IPS-20b (cell line): ENCODE data around the gene PRUNE2.

Source experiments
- H3K27ac ChIP-seq: one replicate; pipeline ENCODE4 v1.5.1; 2013; ENCODE audit warnings: low read length
- H3K27me3 ChIP-seq: 2 replicates; pipeline ENCODE4 v1.6.1; 2013; ENCODE audit warnings: mild to moderate bottlenecking, low read length, inconsistent platforms; ENCODE audit not compliant: insufficient read depth
- H3K36me3 ChIP-seq: 2 replicates; pipeline ENCODE4 v1.6.1; 2013; ENCODE audit warnings: low read depth, mild to moderate bottlenecking, inconsistent platforms, low read length, moderate library complexity; ENCODE audit not compliant: insufficient read depth
- H3K4me1 ChIP-seq: 2 replicates; pipeline ENCODE4 v1.6.1; 2013; ENCODE audit warnings: mild to moderate bottlenecking, control low read depth, inconsistent platforms, low read length, moderate library complexity; ENCODE audit not compliant: insufficient read depth
- H3K4me3 ChIP-seq: 2 replicates; pipeline ENCODE4 v1.5.1; 2013; ENCODE audit warnings: mild to moderate bottlenecking, low read length, inconsistent platforms
- H3K9ac ChIP-seq: 2 replicates; pipeline ENCODE4 v1.6.1; 2013; ENCODE audit warnings: low read depth, mild to moderate bottlenecking, inconsistent platforms, low read length, moderate library complexity
- H3K9me3 ChIP-seq: 2 replicates; pipeline ENCODE4 v1.6.1; 2013; ENCODE audit warnings: mild to moderate bottlenecking, low read depth, low read length, inconsistent platforms; ENCODE audit not compliant: insufficient read depth

Gene PRUNE2

DNA sequence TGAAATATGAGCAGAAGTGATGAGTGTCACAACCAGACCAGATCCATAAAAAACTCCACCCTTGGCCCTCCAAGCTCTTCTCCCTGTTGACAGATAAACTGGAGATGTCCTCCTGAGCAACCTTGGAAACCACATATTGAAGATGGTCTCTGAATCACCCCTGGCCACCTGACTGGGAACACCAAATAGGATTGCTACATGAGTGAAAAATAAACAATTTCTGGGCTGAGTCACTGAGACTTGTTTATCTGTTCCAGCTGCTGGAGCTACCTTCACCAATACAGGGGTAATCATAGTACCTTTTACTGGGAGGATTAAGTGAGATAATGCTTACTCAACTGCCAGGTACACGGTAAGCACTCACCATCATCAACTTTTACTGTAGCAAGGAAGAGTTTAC, 88.4 kb downstream of the PRUNE2 start:
- no peaks in the 10 kb centered on the region for H3K27me3 ChIP-seq
- H3K4me1 ChIP-seq = no peaks in the 10 kb centered on the region
- H3K4me3 ChIP-seq = no peak overlapping the region
- H3K9ac ChIP-seq = no peak overlapping the region
- no peaks in the 10 kb centered on the region for H3K9me3 ChIP-seq
- no peaks in the 10 kb centered on the region for H3K36me3 ChIP-seq
- H3K27ac ChIP-seq = no peak overlapping the region

GRCh38 chr9:76812591-76812990, 93.3 kb downstream of the PRUNE2 start:
- Histone ChIP-seq H3K4me3 (no peak overlapping the region), H3K27me3 (no peaks in the 10 kb centered on the region)

GRCh38 chr9:76810377-76810957, 95.4 kb downstream of the PRUNE2 start:
- Histone ChIP-seq H3K27ac (no peak overlapping the region), H3K36me3 (no peaks in the 10 kb centered on the region), H3K4me1 (no peaks in the 10 kb centered on the region), H3K9ac (no peak overlapping the region), H3K9me3 (no peaks in the 10 kb centered on the region), H3K27me3 (no peaks in the 10 kb centered on the region), H3K4me3 (no peak overlapping the region)

More at GRCh38 chr9:76812591-76812990, 93.3 kb downstream of the PRUNE2 start:
- Histone ChIP-seq H3K36me3 (no peaks in the 10 kb centered on the region), H3K27ac (no peak overlapping the region), H3K9ac (no peak overlapping the region), H3K4me1 (no peaks in the 10 kb centered on the region), H3K9me3 (no peaks in the 10 kb centered on the region)

GRCh38 chr9:76808636-76809035, 97.3 kb downstream of the PRUNE2 start:
- Histone ChIP-seq H3K4me1 (peaks cover 3% of the 10 kb centered on the region), H3K36me3 (no peaks in the 10 kb centered on the region), H3K27ac (no peak overlapping the region), H3K9me3 (no peaks in the 10 kb centered on the region), H3K27me3 (no peaks in the 10 kb centered on the region), H3K4me3 (no peak overlapping the region), H3K9ac (no peak overlapping the region)

DNA sequence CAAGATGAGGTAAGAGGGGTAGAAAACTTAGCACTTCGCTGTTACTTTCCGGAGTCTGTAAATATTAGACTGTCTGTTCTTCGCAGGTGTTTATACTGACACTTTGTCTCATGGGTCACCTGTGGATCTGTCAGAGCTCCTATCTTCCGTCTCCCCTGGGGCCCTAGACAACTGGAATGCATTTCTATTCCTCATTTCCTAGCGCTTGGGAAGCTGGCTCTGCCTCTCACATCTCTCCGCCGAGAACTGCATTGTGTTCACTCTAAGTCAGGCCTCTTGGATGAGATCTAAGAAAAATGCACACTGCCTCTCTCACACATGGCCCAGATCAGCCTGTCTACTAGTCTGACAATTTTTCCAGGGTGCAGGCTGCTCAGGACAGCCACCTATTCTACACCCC, 102.2 kb downstream of the PRUNE2 start:
- H3K9ac ChIP-seq = no peak overlapping the region
- H3K27ac ChIP-seq = no peak overlapping the region
- no peak overlapping the region for H3K4me3 ChIP-seq
- peaks cover 13% of the 10 kb centered on the region for H3K4me1 ChIP-seq
- H3K9me3 ChIP-seq = no peaks in the 10 kb centered on the region
- no peaks in the 10 kb centered on the region for H3K27me3 ChIP-seq
- H3K36me3 ChIP-seq = no peaks in the 10 kb centered on the region

GRCh38 chr9:76803083-76803482, 102.8 kb downstream of the PRUNE2 start:
- H3K27me3 ChIP-seq = no peaks in the 10 kb centered on the region
- no peaks in the 10 kb centered on the region for H3K36me3 ChIP-seq
- H3K27ac ChIP-seq = no peak overlapping the region
- no peak overlapping the region for H3K9ac ChIP-seq
- H3K4me3 ChIP-seq = no peak overlapping the region
- H3K9me3 ChIP-seq = no peaks in the 10 kb centered on the region
- H3K4me1 ChIP-seq = peaks cover 13% of the 10 kb centered on the region

DNA sequence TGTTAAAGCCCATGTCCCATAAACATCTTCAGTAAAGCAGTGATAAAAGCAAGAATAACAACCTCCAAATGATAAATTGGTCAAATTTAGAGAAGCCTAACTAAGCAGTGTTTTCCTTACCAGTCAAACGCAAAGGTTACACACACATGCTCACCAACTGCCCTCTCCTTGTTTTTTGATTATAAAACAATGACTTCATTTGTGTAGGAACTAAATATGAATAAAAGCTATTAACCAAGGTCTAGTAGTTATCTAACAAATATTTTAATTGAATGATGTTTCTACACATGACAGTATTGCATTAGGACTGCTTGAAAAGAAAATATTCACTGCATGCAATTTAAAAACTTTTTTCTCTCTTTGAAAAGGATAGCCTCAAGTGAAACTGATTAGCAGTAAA, 105.0 kb downstream of the PRUNE2 start:
- H3K36me3 ChIP-seq = no peaks in the 10 kb centered on the region
- H3K27ac ChIP-seq = no peak overlapping the region
- H3K4me1 ChIP-seq = peaks cover 13% of the 10 kb centered on the region
- H3K4me3 ChIP-seq = no peak overlapping the region
- no peaks in the 10 kb centered on the region for H3K9me3 ChIP-seq
- no peak overlapping the region for H3K9ac ChIP-seq
- no peaks in the 10 kb centered on the region for H3K27me3 ChIP-seq

DNA sequence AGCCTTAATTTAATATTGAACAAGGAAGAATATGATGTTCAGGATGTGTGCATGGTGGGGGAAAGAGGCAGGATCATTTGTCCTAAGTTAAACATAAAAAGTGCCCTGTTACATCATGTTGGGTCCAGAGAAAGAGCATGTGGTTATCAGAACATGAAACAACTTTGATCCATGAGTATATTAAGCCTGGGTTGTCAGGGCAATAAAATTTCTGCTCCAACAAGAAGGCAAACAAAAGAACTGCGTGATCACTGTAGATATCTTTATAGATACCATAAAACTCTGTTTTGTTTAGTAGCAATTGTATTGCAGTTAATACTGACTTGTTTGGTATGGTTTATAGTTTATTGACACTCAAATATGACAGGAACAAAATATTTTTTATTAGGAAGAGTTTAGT, 106.4 kb downstream of the PRUNE2 start:
- Histone ChIP-seq H3K9me3 (no peaks in the 10 kb centered on the region), H3K9ac (no peak overlapping the region), H3K4me3 (no peak overlapping the region), H3K36me3 (no peaks in the 10 kb centered on the region), H3K27me3 (no peaks in the 10 kb centered on the region), H3K27ac (no peak overlapping the region), H3K4me1 (peaks cover 13% of the 10 kb centered on the region)

- Histone ChIP-seq H3K9ac (no peak overlapping the region), H3K9me3 (no peaks in the 10 kb centered on the region), H3K27me3 (no peaks in the 10 kb centered on the region), H3K4me3 (no peak overlapping the region), H3K27ac (no peak overlapping the region), H3K36me3 (no peaks in the 10 kb centered on the region), H3K4me1 (peaks cover 9% of the 10 kb centered on the region)
Measured at GRCh38 chr9:76798527-76798926, 107.4 kb downstream of the PRUNE2 start.

GRCh38 chr9:76796296-76796695, 109.6 kb downstream of the PRUNE2 start:
- no peaks in the 10 kb centered on the region for H3K27me3 ChIP-seq
- H3K9ac ChIP-seq = no peak overlapping the region
- H3K4me1 ChIP-seq = no peaks in the 10 kb centered on the region

GRCh38 chr9:76793784-76794431, 112.0 kb downstream of the PRUNE2 start:
- no peaks in the 10 kb centered on the region for H3K36me3 ChIP-seq
- H3K27ac ChIP-seq = no peak overlapping the region
- no peak overlapping the region for H3K9ac ChIP-seq
- no peak overlapping the region for H3K4me3 ChIP-seq
- no peaks in the 10 kb centered on the region for H3K27me3 ChIP-seq
- no peaks in the 10 kb centered on the region for H3K9me3 ChIP-seq
- H3K4me1 ChIP-seq = no peaks in the 10 kb centered on the region

More at GRCh38 chr9:76796296-76796695, 109.6 kb downstream of the PRUNE2 start:
- Histone ChIP-seq H3K27ac (no peak overlapping the region), H3K36me3 (no peaks in the 10 kb centered on the region), H3K9me3 (no peaks in the 10 kb centered on the region), H3K4me3 (no peak overlapping the region)

DNA sequence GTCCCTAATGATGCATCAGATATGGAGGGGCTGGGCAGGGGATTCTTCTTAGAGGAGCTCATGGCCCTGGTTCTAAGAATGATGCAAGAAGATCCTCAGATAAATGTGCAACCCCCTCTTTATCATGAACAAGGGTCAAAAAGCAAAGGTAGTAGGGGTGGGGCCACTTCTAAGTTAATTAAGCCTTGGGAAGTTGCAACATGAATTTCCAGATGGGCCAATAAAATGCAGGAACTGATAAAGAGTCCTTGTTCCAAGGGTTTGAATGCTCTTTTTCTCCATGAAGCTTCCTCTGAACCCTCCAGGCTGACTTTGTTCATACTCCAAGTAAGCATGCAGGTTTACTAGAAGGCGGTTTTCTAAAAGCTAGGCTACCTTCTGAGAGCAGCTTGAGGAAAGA, 116.1 kb downstream of the PRUNE2 start:
- no peak overlapping the region for H3K27ac ChIP-seq
- H3K36me3 ChIP-seq = no peaks in the 10 kb centered on the region
- H3K9me3 ChIP-seq = no peaks in the 10 kb centered on the region

More for the DNA sequence above, 116.1 kb downstream of the PRUNE2 start:
- H3K4me1 ChIP-seq = no peaks in the 10 kb centered on the region
- no peak overlapping the region for H3K4me3 ChIP-seq
- no peak overlapping the region for H3K9ac ChIP-seq
- H3K27me3 ChIP-seq = no peaks in the 10 kb centered on the region
